GM12872 (cell line): Measurements from ENCODE around the gene DLG1.

ENCODE experiments used
- TF ChIP-seq, protein P1 (sequence below): IDR thresholded peaks from 3 replicates; pipeline ENCODE4 v1.5.1; 2011; ENCODE audit warnings: low read depth, mild to moderate bottlenecking, low read length, moderate library complexity; ENCODE audit not compliant: insufficient read depth

DLG1 gene

DNA sequence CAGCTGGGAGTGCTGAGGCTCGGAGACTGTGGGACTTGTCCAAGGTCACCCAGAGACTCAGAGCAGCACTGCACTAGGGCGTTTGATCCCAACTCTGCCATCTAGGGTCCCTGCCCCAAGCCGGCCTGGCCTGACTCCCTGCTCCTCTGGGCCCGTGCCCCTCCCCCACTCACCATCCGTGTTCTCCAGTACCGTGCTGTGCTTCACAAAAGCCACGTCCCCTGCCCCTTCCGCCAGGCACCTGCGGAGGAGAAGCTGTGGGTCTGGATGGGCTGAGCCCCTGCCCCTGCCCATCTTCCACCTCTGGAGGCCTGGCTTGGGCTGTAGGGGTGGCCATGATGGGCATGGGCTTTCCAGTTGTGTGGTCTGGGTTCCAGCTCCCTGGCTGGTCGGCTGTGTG lies 277.2 kb downstream of the DLG1 start:
- TF ChIP-seq, protein P1, sequence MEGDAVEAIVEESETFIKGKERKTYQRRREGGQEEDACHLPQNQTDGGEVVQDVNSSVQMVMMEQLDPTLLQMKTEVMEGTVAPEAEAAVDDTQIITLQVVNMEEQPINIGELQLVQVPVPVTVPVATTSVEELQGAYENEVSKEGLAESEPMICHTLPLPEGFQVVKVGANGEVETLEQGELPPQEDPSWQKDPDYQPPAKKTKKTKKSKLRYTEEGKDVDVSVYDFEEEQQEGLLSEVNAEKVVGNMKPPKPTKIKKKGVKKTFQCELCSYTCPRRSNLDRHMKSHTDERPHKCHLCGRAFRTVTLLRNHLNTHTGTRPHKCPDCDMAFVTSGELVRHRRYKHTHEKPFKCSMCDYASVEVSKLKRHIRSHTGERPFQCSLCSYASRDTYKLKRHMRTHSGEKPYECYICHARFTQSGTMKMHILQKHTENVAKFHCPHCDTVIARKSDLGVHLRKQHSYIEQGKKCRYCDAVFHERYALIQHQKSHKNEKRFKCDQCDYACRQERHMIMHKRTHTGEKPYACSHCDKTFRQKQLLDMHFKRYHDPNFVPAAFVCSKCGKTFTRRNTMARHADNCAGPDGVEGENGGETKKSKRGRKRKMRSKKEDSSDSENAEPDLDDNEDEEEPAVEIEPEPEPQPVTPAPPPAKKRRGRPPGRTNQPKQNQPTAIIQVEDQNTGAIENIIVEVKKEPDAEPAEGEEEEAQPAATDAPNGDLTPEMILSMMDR, result no peak

- TF ChIP-seq, protein P1, result no peak
Observed at GRCh38 chr3:197019535-197019934, 278.9 kb downstream of the DLG1 start.

- TF ChIP-seq, protein P1, result no peak
Observed at GRCh38 chr3:197019021-197019420, 279.4 kb downstream of the DLG1 start.

DNA sequence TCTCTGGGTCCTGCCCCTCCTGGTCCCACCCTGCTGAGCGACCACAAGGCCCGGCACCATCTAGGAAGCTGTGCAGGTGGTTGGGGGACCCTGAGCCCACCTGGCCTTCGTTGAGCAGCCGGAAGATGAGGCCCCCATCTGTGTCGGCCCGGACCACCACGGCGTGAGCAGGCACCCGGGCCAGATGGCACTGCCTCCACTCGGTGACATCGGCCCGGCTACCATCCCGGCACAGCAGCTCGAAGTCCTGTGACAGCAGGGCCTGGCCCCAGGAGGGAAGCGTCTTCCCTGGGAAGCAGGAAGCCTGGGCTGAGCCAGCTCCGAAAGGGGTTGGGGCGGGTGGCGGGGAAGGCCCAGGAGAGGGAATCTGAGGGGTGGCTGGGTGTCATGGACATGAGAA lies 281.4 kb downstream of the DLG1 start:
- TF ChIP-seq, protein P1, result no peak

DNA sequence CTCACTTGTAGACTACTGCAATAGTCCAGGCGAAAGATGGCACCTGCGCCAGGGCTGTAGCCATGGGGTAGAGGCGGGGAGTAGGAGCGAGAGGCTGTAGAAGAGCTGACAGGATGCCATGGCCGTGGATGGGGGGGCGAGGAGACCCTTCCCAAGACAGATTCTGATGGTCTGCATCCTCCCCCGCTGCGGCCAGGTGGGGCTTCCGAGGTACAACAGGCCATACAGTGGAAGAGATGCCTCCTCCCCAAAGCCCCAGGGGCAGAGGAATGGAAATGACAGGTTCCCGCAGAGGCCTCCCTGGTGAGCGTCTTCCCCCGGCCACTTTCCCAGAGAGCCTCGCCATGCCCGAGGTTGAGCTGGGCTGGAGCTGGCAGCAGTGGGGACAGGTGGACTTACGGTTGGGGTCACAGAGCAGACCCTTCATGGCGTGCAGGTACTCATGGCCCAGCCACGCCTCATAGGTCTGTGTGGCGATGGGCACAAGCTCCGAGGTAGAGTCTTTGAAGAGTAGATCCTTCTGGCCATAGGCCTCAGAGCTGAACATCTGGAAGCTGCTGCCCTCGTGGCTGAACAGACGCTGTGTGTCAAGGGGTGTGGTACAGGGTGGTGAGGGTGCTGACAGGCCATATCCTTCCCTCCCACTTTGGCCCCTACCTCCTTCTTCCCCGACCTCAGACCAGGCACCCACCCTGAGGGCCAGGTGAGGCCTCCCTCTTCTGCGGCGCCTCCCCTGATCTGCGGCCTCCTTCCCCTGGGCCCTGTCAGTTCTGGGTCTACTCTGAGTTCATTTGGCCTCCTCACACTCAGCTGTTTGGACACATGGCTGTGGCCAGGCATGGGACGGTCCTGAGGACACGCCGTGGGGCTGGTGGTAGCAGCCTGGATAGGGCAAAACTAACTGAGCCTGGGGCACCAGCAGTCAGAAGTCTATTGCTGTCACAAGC lies 282.3 kb downstream of the DLG1 start:
- TF ChIP-seq, protein P1, result no peak

DNA sequence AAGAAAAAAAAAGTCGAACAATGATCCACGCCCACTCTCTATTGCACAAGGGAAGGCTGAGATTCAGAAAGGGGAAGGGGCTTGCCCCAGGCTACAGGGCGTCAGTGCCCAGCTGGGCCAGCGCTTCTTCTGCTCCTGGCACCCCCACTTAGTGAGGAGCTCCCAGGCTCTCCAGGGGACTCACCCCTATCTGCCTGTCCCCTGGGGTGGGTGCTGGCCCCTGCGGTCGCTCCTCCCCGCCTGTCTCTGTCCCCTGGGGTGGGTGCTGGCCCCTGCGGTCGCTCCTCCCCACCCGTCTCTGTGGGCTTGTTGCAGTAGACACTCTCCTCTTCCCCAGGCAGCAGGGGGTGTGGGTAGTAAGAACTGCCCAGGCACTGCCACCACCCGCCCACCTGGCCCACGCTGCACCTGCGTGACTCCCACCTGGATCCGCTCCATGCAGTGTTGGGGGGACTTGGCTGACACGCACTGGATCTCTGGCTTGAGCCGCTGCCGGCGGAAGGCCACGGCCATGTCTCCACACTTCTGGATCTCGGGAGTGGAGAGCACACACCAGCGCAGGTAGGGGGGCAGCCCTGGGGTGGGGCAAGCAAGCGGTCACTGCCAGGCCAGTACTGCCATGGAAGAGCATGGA lies 283.4 kb downstream of the DLG1 start:
- TF ChIP-seq, protein P1, result no peak

DNA sequence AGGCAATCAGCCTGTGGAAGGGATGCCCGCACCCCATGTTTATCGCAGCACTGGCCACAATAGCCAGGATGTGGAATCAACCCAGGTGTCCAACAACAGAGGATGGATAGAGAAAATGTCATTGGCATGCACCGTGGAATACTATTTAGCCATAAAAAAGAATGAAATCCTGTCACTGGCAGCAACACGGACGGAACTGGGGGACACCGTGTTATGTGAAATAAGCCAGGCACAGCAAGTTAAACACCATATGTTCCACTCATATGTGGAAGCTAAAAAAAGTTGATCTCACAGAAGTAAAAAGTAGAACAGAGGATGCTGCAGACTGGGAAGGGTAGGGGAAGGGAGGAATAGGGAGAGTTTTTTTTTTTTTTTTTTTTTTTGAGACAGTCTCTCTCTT lies 284.4 kb downstream of the DLG1 start:
- TF ChIP-seq, protein P1, result no peak
